ENCODE data around the gene RDH14.

The RDH14 gene

GRCh38 chr2:18520451-18521425 is 39.7 kb downstream of the RDH14 start:
- DNase-seq (ENCODE audit: low read depth): peak; percentile 71

GRCh38 chr2:18519914-18520450 is 40.5 kb downstream of the RDH14 start:
- DNase-seq (ENCODE audit: low read depth): no peak

- DNase-seq (ENCODE audit: low read depth): peak; percentile 65
These were observed 42.0 kb downstream of the RDH14 start for GRCh38 chr2:18518116-18519111.

- no peak for DNase-seq (ENCODE audit: low read depth)
These were observed 43.1 kb downstream of the RDH14 start for GRCh38 chr2:18517386-18517785.

- peak; percentile 93 for DNase-seq (ENCODE audit: low read depth)
These were observed 44.3 kb downstream of the RDH14 start for GRCh38 chr2:18516112-18516511.

GRCh38 chr2:18514526-18515461 is 45.7 kb downstream of the RDH14 start:
- DNase-seq (ENCODE audit: low read depth): no peak

- DNase-seq (ENCODE audit: low read depth): no peak
These were observed 49.7 kb downstream of the RDH14 start for GRCh38 chr2:18510775-18511174.

- peak; percentile 48 for DNase-seq (ENCODE audit: low read depth)
These were observed 53.5 kb downstream of the RDH14 start for GRCh38 chr2:18506883-18507509.

- no peak for DNase-seq (ENCODE audit: low read depth)
These were observed 54.6 kb downstream of the RDH14 start for GRCh38 chr2:18505703-18506341.
